Ramos (cell line): ENCODE data around the gene MYO18A.

Source experiments
- in situ Hi-C: fragments of 300-500 bp; cut with MboI; formaldehyde crosslinking; loops from one replicate; pipeline ENCODE4 v1.14.3; 2022; ENCODE audit warnings: low sequenced_read_pairs; ENCODE audit not compliant: unreplicated experiment

The MYO18A gene

DNA sequence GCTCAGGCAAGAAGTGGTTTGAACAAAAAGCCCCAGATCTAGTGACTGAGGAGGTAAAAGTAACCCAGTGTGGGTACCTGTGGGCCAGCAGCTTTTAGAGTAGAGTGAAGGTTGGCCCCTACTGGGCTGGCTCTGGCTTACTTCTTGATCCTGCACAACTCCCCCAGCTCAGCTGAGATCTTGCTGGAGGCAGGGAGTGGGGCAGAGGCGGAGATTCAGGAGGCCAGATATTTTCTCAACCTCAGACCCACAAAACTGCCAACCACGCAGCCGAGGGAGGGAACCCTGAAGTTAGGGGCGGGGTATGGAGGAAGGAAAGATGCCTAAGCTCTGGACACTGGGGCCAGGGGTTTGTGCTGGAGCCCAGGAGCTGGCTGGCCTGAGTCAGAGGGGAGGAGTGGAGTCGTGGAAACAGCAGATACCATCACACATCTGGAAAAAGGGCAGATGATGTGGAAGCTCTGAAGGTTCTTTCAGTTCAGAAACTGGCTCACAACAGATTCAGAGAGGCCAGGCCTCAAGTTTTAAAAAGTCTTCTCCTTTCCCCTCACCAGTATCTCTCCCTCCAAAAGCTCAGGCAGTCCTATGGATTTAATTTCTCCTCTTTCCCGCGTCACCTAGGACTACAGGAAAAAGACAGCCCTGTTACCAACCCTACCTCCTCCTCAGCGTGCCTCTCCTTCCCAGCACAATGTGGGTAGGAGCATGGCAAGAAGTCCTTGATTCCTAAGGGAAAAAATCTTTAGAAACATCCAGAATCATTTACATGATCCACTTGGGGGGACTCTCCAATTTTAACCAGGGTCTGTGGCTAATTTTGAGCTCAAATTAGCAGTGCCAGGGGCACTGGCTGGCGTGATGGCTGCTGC lies 48.1 kb downstream of the MYO18A start:
- in situ Hi-C loops = no loop called here

DNA sequence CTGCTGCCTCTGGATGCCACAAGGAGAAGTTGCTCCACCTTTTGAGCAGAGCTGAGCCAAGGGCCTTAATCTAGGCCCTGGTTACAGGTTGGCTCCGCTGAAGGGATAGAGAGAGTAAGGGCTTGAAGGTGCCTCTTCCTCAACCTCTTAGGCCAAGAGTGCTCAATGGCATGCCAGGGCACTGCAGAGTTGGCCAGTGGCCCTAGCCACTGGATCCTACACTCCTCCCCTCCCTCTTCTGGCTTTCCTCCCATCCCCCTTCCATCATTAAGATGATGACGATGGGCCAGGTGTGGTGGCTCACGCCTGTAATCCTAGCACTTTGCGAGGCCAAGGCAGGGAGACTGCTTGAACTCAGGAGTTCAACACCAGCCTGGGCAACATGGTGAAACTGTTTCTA lies 50.5 kb downstream of the MYO18A start:
- in situ Hi-C loops = no loop called here

DNA sequence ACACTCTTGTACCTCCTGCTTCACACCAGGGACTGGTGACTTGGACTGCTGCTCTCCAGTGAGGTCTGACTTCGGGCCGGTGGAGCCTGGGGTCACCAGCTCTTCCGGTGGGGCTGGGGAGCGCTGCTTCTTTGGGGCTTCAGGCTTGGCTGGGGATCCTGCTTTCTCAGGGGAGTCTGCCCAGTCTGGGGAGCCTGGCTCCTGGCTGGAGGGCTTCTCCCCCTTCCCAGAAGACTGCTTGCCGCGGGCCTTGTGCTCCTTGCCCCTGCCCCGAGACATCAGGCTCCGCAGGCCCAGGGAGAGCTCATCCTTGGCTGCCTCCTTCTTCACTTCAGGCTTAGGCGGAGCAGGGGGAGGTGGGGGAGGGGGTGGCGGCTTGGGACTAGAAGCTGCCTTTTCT lies 52.4 kb downstream of the MYO18A start:
- in situ Hi-C loops = no loop called here

DNA sequence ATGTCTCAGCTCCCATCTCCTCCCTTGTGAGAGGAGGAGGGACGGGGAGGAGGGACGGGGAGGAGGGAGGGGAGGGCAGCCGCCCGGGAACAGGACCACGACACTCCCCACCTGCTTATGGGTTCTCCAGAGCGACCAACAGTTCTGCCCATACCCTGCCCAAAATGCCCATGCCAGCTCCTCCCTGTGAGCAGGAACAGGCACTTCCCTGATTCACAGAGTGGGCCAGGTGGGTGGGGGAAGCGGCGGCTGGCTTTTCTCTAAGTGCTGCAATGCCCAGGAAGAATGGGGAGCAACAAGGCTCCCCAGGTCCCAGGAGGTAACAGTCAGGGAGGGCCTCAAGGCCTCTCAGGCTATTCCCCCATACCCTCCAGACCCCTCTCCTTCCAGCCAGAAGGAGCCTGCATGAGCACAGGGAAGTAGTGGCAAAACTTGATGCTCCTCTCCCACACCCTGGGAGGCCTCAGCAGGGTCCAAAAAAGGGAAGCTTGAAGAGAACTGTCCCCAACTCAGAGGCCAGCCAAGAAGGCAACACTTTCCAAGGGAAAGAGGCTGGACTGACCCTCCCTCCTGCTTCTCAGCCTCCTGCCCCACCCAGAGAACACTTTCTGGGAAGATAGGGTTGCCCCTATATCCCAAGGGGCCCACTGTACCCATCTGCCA lies 53.8 kb downstream of the MYO18A start:
- in situ Hi-C loops = no loop called here

DNA sequence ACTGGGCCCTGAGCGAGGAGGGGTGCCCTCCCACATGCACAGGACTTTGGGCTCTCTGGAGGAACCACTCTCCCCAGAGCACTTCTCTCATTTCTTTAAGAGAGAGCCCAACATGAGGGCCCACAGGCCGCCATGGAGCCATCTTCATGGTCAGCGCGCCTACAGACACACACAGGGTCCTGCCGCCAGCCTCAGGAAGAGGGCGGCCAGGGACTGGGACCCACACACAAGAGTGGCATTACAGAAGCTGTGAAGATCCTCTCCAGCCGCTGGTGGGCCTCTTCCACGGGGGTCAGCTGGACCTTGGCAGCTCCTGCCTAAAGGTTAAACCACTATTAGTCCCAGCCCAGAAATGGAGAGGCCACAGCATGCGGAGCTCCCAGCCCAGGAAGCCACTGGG lies 54.5 kb downstream of the MYO18A start:
- in situ Hi-C loops = no loop called here

DNA sequence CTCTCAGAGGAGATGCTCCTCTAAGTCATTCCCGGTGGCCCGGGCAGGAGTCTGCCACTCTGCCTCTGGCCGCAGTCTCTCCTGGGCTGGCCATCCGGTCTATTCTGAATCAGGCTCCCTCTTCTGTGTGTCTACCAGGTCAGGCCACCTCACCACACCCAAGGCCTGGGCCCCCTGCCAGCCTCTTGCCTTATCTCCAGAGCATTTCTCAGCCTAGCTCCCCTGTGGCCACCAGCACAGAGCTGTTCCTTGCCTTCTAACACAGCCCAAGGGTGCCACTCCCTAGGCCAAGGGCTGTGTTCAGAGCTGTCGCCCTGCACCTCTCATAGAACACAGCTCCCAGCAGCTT lies 55.3 kb downstream of the MYO18A start:
- in situ Hi-C loops = no loop called here

DNA sequence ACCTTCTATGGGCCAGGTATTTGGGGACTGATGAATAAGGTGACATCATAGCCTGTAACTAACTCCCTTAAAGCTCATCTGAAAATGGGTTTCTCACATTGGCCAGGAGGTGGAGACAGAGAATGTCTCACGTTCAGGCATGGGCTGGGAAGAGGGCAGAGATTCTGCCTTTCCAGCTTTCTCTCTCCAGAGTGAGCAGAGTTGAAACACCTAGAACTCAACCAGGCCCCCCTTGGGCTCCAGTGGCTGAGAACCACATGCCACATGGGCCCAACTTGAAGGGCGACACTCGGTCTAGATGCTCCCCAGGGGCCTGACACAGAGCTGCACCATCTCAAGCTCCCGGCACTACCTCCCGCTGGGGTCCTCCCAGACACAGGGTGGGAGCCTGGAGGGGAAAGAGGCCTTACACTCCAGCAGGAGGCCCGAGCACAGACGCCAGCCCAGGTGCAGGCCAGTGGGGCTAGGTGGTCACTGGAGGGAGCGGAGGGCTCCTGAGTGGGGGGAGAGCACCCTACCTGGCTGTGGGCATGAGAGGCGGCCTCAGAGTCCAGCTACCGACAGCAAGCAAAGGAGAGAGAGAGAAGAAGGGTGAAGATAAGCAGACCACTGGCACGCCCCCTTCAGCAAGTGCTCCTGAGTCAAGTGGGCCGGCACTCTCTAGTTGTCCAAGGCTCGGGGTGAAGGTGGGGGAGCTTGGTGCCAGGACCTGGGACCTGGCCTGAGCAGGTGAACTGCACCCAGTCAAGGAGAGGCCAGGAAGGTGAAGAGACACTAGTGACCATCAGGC lies 55.9 kb downstream of the MYO18A start:
- in situ Hi-C loops = no loop called here

DNA sequence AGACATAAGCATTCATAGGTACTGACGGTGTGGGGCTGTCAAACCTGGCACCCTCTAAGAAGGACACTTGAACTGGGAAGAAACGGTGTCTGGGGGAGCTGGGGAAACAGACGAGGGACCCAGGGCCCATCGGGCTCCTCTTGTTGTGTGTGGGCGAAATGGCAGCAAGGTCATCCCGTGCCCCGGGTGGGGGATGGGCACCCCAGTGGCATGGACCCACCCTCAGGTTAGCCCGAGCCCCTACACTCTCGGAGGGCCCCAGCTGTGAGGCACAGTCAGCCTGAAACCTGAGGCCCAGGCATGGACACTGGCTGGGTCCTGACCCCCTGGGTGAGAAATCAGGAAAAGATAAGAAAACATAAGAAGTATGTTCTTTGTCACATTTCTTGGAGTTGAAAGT lies 57.1 kb downstream of the MYO18A start:
- in situ Hi-C loops = no loop called here

DNA sequence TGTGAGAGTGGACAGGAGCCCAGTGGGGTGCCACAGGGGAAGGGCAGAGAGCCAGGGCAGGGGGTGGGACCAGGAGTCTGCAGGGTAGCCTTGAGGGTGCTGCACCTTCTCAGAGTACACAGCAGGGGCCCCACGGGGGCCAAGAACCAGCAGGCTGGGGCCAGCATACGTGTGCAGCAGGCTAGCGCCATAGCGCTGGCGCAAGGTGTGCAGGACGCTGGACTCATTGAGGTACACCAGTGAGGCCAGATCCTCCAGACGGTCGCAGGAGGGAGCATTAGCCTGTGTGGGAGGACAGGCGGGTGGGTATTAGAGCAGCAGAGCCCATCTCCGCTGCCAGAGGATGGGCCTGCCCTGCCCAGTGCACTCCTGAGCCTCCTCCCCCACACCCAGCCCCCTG lies 58.8 kb downstream of the MYO18A start:
- in situ Hi-C loops = no loop called here

DNA sequence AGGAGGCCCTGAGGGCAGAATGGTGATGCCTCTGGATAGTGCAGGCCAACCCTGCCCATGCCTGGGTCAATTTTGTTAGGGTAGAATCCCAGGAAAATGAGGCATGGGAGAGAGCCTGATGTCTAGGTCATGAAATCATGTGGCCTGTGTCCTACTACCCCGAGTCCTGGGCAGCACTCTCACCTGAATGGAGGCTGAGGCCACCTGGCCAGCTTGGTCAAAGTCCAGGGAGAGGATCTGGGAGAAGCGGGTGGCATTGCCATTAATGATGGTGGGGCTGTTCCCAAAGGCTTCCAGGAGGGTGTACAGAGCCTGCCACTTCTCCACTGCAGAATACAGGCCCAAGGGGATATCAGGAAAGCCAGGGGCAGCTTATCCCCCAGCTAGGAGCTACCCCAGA lies 59.8 kb downstream of the MYO18A start:
- in situ Hi-C loops = no loop called here

DNA sequence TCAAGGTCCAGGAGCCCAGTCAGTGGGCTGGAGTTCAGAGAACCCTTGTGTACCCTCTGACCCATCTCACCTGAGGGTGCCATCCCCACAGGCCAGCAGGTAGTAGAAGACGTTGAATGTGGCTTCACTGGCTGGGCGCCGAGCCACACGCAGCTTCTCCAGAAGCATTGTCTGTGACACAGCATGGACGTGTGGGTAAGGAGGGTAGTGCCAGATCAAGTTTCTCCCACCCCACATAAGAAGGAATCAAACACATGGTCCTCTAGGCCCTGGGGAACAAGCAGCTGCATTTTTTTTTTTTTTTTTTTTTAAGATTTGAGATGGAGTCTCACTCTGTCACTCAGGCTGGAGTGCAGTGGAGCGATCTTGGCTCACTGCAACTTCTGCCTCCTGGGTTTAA lies 60.9 kb downstream of the MYO18A start:
- in situ Hi-C loops = no loop called here

DNA sequence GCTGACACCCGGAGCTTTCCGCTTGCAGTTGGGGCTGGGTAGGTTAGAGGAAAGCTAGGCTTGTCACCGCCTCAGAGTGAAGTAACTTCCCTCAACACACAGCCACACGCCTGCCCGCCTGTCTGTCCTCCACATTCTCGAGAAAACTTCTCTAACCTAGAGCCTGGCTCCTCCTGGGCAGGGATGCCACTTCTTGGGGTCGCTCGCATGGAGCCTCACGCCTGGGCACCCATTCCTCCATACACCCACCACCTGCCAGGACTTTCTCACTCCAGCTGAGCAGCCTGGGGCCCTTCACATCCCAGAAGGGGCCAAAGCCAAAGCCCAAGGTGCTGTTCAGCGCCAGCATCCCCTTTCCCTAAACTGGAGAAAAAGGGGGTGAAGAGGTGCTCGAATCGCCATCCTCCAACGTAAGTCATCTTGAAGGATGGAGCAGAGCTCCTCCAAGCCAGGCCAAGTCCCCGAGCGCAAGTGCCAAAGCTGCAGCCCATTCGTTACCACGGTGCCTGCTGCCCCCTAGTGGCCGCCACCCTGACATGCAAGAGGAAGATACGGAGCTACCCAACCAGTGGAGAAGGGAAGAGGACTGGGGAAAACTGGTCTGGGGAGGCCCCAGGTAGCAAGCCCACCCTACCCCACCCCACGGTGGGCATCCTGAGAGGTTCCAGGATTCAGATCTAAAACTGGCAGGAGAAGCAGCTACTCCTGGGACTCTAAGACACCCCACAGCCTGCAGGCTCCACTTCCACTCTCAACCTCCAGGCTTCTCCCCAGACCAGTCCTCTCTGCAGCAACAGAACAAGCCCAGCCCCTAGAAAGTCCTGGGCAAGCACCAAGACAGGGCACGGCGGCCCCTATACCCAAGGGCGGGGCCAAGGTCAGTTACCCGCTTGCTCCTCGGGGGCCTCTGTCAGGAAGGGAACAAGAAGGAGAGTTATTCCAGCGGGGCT lies 63.1 kb downstream of the MYO18A start:
- in situ Hi-C loops = no loop called here

DNA sequence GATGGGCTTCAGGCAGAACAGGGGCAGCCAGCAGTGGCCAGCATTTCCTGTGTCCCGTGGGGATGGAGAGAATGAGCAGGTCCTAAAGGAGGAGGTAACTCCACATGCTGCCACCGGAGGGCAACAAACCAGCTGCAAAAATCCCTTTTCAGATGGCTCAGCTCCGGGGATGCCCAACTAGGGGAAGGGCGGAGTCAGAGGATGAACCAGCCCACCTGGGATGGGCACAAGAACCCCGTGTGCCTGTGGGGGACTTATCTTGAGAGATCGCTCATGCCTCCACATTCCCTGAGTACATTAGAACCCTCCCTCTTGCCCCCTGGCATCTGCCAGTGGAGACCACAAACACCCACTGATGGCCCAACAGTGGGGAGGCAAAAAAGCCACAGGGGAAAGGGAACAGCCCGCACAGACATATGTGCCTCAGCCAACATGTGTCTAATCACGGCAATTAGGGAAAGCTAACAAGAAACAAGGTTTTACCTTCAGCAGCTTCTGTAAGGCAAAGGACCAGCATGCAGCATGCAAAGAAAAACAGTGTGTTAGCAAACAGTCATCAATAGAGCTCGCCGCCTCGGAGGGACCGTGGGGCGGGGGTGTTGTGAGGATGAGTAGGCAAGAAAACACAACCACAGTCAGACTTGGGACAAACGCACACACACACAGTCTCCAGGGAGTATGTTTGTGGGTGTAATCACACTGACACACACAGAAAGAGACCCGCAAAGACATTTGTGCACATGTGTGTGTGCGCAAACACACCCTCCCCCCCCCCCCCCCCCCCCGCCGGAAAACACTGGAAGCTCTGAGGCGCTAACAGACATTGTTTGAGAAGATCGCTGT lies 64.0 kb downstream of the MYO18A start:
- in situ Hi-C loops = no loop called here

DNA sequence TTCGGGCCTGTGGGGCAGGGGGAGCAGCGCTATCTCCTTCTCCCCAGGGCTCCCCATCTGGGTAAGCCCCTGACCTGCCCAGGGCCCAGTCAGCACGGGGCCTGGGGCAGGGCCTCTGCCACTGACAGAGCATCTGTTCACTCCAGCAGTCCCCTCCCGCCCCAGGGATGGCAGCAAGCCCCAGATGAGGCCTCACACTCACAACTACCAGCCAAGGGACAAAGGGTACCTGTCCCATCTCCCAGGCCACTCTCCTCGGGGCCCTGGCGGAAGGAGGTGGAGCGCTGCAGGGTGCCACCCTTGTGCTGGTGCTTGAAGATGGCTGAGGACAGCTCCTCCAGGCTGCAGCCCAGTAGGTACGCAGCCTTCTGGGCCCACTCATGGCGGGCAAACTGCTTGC lies 64.8 kb downstream of the MYO18A start:
- in situ Hi-C loops = no loop called here

DNA sequence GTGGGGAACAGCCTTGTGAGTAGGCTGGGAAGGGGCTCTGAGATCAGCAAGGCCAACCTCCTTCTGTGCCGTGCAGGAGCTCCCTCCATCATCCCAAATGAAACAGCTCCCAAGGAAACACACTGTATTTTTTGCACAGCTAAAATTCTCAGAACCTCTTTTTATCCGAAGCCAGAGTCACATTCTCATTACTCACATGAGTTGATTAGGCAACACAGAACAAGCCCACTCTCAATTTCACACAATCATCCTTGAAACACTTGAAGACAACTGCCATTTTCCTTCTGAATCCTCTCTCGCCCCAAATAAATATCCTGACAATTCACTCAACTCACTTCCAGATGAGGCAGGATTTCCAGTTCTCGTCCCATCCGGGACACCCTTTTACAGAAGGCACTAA lies 66.1 kb downstream of the MYO18A start:
- in situ Hi-C loops = no loop called here

DNA sequence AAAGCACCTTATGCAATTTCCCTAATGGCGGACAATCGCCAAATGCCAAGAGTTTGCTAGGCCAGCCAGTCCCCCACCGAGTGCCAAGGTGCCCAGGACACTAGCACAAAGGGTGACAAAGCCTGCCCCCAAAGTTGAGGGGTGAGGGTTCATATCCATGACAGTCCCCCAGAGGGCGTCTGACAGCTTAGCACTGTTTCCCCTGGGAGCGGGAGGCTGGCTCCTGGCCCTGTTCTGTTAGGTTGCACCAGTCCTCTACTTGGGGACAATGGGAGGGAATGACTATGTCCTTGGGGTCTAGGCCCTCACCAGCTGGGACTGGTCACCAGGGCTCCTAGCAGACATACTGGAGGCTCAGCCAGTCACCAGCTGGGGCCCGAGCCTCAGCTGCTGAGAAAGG lies 66.9 kb downstream of the MYO18A start:
- in situ Hi-C loops = no loop called here

DNA sequence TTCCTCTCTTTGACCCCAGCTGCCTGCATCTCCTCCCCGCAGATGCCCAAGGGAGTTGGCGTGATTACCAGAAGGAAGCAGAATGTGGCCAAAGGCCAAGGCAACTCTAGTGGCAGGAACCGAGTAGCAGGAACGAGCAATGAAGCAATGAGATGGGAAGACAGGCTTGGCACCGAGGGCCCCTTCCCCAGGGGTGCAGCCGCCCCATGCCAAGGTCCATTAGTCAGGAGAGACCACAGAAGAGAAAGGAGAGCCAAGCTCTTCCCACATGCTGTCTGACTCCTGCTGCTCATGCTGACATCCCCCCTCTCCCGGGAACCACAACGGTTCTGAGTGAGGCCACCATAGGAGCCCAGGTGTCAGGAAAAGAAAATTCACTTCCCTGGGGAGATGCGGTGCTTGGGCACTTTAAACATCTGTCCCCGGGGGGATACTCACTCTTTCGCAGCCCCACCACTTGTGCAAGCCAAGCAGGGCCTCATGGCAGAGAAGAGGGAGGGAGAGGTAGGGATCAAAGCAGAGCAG lies 67.4 kb downstream of the MYO18A start:
- in situ Hi-C loops = no loop called here

DNA sequence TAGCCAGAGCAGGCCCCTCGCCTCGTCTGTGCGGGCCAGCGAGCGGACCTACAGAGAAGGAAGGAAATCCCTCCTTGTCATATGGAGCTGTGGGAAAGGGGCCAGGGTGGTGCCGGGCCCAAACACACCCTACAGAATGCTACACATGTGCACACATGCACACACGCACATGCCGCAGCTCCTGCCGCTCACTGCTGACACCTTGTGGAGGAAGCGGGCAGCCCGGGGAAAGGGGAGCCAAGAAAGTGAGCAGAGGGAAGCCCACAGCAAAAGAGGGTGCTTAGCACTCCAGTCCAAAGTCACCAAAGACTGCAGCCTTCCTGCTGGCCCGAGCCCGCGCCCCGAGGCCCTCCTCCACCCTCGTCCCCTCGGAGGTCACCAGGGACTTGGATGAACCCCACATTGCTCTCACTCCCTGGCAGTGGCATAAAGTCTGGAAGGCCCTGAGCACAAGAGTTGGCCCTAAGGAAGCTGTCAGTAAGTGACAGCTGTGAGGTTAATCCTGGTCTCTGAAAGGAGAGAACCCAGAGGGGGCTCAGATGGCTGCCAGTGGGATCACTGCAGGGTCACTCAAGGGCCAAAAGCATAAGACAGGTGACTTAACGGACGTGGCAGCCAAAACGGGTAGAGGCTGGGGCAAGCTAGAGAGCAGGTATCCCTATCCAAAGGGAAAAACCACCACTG lies 68.2 kb downstream of the MYO18A start:
- in situ Hi-C loops = no loop called here

DNA sequence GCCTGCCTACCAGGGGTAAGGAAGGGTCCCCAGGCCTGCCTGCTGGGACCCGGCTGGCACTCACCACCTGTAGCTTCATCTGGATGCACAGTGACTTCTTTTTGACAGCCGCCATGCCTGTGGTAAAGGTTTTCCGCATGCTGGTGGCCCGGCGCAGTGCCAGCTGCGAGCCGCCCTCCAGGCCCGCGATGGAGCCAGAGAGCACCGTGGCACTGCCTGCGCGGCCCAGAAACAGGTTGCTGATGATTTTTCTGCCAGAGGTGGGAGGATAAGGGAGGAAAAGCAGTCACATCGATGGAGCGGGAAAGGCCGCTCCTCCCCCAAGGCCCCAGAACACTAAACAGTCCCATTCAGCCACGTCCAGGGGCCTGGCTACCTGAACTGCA lies 69.8 kb downstream of the MYO18A start:
- in situ Hi-C loops = no loop called here
